ENCODE data around the gene PIGS. TPM values are rescaled to one million over a fixed set of nuclear protein-coding genes. Genes with fewer than 3 reads are reported as not detected.
"Not testable (repeated sequence)": the region's sequence is repeated elsewhere in the genome, so short reads cannot be mapped to it uniquely, and the experiment has no call there.

PIGS gene
- total RNA-seq, 2 experiments from 2014 or later, result 36.6 to 38.6 TPM

- no peak for DNase-seq
- H3K4me3 Mint-ChIP-seq, result peak overlapping the region; percentile 20
- ChIA-PET POLR2A (interaction anchor here (0.5 to 1.4 kb wide), 6 partner anchors 8 to 130 kb away, joined by 3 to 7 read pairs (median 3); no protein-coding TSS in a partner anchor), CTCF (interaction anchor here (0.9 to 3.8 kb wide), 3 partner anchors 8 to 83 kb away, joined by 4 to 20 read pairs (median 8); no protein-coding TSS in a partner anchor)
- H3K9me3 Mint-ChIP-seq, result no peaks in the 10 kb centered on the region
- no peaks in the 10 kb centered on the region for H3K27me3 Mint-ChIP-seq
- intact Hi-C loops (cut with micrococcal nuclease), result loop anchor here (1.0 kb wide), 3 partner anchors 8 to 29 kb away; partner anchors contain the start of gene SPAG5
- peaks cover 35% of the 10 kb centered on the region for H3K4me1 Mint-ChIP-seq (ENCODE audit: low read depth)
- peaks cover 38% of the 10 kb centered on the region for H3K36me3 Mint-ChIP-seq
- H3K27ac Mint-ChIP-seq, result peak overlapping the region; percentile 84
These were observed 7.2 kb upstream of the PIGS start for GRCh38 chr17:28578246-28579195.

DNA sequence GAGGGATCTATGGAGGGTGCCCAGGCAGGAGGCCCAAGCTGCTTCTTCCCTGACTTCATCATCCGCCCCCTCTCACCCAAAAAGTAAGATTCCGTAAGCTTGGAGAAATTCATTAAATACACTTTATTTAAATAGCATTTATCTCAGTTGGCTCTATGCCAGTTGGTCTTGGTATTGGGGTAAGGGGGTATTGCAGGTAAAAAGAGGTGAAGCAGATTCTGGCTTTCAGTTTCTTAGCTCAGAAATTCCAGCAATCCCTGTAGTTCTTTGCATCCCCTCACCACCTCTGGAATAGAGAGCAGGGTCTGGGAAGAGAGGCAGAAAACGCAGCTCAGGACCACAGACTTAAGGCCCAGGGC, 6.1 kb upstream of the PIGS start:
- ChIA-PET CTCF (interaction anchor here (3.8 kb wide), 1 partner anchor 29 kb away, joined by 20 read pairs; no protein-coding TSS in a partner anchor), POLR2A (interaction anchor here (0.9 to 1.4 kb wide), 4 partner anchors 8 to 22 kb away, joined by 3 to 13 read pairs (median 4); partner anchors contain the start of gene SPAG5)
- intact Hi-C loops (cut with micrococcal nuclease), result no loop called here
- no peaks in the 10 kb centered on the region for H3K27me3 Mint-ChIP-seq
- H3K9me3 Mint-ChIP-seq, result no peaks in the 10 kb centered on the region
- H3K4me1 Mint-ChIP-seq (ENCODE audit: low read depth), result peaks cover 42% of the 10 kb centered on the region
- DNase-seq, result no peak
- H3K36me3 Mint-ChIP-seq, result peaks cover 38% of the 10 kb centered on the region
- H3K27ac Mint-ChIP-seq, result no peak overlapping the region
- H3K4me3 Mint-ChIP-seq, result no peak overlapping the region

GRCh38 chr17:28576758-28577465, 5.6 kb upstream of the PIGS start, which contains the start of gene ALDOC:
TSS of gene ALDOC (minus strand) at chr17:28576895. CDS start at chr17:28575532, 1,363 bp downstream.
- H3K27ac Mint-ChIP-seq, result peak within 1 kb of the TSS; percentile 81
- H3K9me3 Mint-ChIP-seq, result no peaks in the 10 kb centered on the region
- peaks cover 47% of the 10 kb centered on the region for H3K4me1 Mint-ChIP-seq (ENCODE audit: low read depth)
- H3K27me3 Mint-ChIP-seq, result no peaks in the 10 kb centered on the region
- H3K4me3 Mint-ChIP-seq, result peak within 1 kb of the TSS; percentile 78
- intact Hi-C loops (cut with micrococcal nuclease), result no loop called here
- peaks cover 38% of the 10 kb centered on the region for H3K36me3 Mint-ChIP-seq
- ChIA-PET POLR2A (interaction anchor here (0.9 to 1.4 kb wide), 5 partner anchors 9 to 29 kb away, joined by 3 to 13 read pairs (median 4); partner anchors contain the start of gene SPAG5), CTCF (interaction anchor here (1.0 to 3.8 kb wide), 3 partner anchors 21 to 70 kb away, joined by 5 to 20 read pairs (median 7); no protein-coding TSS in a partner anchor)
- peak; percentile 98 for DNase-seq

DNA sequence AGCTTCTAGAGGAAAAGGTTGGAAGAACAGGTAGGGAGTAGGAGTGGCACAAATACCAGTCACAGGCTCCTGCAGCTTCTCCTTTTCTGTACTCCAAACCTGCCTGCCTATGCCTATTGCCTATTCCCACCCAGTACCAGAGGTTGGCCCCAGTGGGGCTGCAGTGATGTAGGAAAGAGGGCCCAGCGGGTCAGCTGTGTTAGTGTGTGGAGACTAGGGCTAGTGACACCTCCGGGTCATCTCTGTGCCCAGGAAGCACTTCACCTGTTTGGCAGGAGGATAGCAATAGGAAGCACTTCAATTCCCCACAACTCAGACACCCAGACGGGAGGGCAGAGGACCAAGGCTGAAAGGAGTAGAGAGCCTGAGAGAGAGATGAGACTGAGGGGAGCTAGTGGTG, 4.7 kb upstream of the PIGS start:
- ChIA-PET CTCF (interaction anchor here (0.7 to 2.1 kb wide), 3 partner anchors 26 to 71 kb away, joined by 3 to 10 read pairs (median 7); no protein-coding TSS in a partner anchor), POLR2A (interaction anchor here (1.2 to 1.4 kb wide), 4 partner anchors 16 to 28 kb away, joined by 3 to 6 read pairs (median 4); no protein-coding TSS in a partner anchor)
- Mint-ChIP-seq H3K27ac (peak overlapping the region; percentile 58), H3K4me3 (peak overlapping the region; percentile 78), H3K36me3 (peaks cover 38% of the 10 kb centered on the region), H3K4me1 (ENCODE audit: low read depth) (peaks cover 51% of the 10 kb centered on the region)
- DNase-seq; H3K27me3 Mint-ChIP-seq; H3K9me3 Mint-ChIP-seq; intact Hi-C loops (cut with micrococcal nuclease): not testable (repeated sequence)

- no peak overlapping the region for H3K4me3 Mint-ChIP-seq
- ChIA-PET CTCF (interaction anchor here (0.7 to 2.1 kb wide), 4 partner anchors 20 to 72 kb away, joined by 3 to 10 read pairs (median 5); no protein-coding TSS in a partner anchor), POLR2A (interaction anchor here (1.2 to 1.4 kb wide), 2 partner anchors 18 to 25 kb away, joined by 3 to 6 read pairs; no protein-coding TSS in a partner anchor)
- H3K36me3 Mint-ChIP-seq, result peaks cover 37% of the 10 kb centered on the region
- intact Hi-C loops (cut with micrococcal nuclease), result no loop called here
- no peak overlapping the region for H3K27ac Mint-ChIP-seq
- DNase-seq, result no peak
- H3K9me3 Mint-ChIP-seq, result no peaks in the 10 kb centered on the region
- no peaks in the 10 kb centered on the region for H3K27me3 Mint-ChIP-seq
- peaks cover 51% of the 10 kb centered on the region for H3K4me1 Mint-ChIP-seq (ENCODE audit: low read depth)
These were observed 3.9 kb upstream of the PIGS start for GRCh38 chr17:28575126-28575795.

DNA sequence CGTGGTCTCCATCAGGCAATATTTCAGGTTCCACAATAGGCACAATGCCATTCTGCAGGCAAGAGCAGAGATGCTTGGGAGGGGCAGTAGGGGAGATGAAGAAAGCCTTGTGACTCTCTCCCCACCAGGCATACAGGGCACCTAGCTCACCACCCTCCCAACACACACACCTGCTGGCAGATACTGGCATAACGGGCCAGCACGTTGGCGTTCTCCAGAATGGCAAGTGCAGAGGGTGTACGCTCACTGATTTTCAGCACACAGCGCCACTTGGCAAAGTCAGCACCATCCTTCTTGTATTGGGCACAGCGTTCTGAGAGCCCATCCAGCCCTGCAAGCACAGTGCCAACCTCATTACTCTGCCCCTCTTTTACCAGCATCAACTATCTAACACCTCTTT, 3.2 kb upstream of the PIGS start:
- intact Hi-C loops (cut with micrococcal nuclease), result no loop called here
- Mint-ChIP-seq H3K9me3 (no peaks in the 10 kb centered on the region), H3K36me3 (peaks cover 35% of the 10 kb centered on the region), H3K27ac (no peak overlapping the region), H3K27me3 (no peaks in the 10 kb centered on the region), H3K4me1 (ENCODE audit: low read depth) (peaks cover 50% of the 10 kb centered on the region), H3K4me3 (no peak overlapping the region)
- ChIA-PET CTCF (interaction anchor here (2.1 kb wide), 1 partner anchor 24 kb away, joined by 10 read pairs; no protein-coding TSS in a partner anchor), POLR2A (interaction anchor here (1.2 kb wide), 1 partner anchor 18 kb away, joined by 3 read pairs; no protein-coding TSS in a partner anchor)
- DNase-seq, result peak; percentile 31

DNA sequence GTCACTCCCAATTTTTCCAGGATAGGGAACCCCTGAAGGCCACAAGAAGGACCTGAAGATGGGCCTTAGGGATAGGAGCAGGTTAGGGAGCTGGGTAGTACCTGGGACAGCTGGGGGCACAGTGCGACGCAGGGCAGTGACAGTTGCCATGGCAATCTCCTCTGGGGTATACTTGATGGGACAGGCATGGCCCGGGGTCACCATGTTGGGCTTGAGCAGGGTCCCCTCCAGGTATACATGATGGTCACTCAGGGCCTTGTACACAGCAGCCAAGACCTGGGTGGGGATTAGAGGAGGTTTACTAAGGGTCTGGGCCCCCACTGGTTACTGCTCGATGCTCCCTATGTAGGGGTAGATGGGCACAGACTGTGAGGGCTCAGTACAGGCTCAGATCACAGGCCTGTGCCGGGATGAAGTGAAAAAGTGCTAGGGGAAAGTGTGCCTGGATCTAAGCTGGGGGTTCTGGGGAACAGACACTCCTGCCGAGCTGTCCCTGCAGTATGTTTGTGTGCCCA, 2.7 kb upstream of the PIGS start:
- H3K4me3 Mint-ChIP-seq, result no peak overlapping the region
- intact Hi-C loops (cut with micrococcal nuclease), result no loop called here
- peaks cover 32% of the 10 kb centered on the region for H3K36me3 Mint-ChIP-seq
- H3K27ac Mint-ChIP-seq, result no peak overlapping the region
- peaks cover 47% of the 10 kb centered on the region for H3K4me1 Mint-ChIP-seq (ENCODE audit: low read depth)
- ChIA-PET CTCF (interaction anchor here (2.1 kb wide), 1 partner anchor 24 kb away, joined by 10 read pairs; no protein-coding TSS in a partner anchor), POLR2A (no interaction called here)
- H3K9me3 Mint-ChIP-seq, result no peaks in the 10 kb centered on the region
- H3K27me3 Mint-ChIP-seq, result no peaks in the 10 kb centered on the region
- DNase-seq, result no peak

- intact Hi-C loops (cut with micrococcal nuclease), result no loop called here
- CTCF ChIA-PET, result interaction anchor here (6.4 kb wide), 1 partner anchor 25 kb away, joined by 53 read pairs; no protein-coding TSS in a partner anchor
- H3K27ac Mint-ChIP-seq, result no peak overlapping the region
- H3K36me3 Mint-ChIP-seq, result peaks cover 27% of the 10 kb centered on the region
- POLR2A ChIA-PET, result interaction anchor here (0.6 kb wide), 1 partner anchor 22 kb away, joined by 4 read pairs; no protein-coding TSS in a partner anchor
- no peaks in the 10 kb centered on the region for H3K9me3 Mint-ChIP-seq
- no peaks in the 10 kb centered on the region for H3K27me3 Mint-ChIP-seq
- no peak overlapping the region for H3K4me3 Mint-ChIP-seq
- DNase-seq, result no peak
- peaks cover 45% of the 10 kb centered on the region for H3K4me1 Mint-ChIP-seq (ENCODE audit: low read depth)
These were observed 2.2 kb upstream of the PIGS start for GRCh38 chr17:28573521-28573920.

GRCh38 chr17:28573040-28573380, 1.7 kb upstream of the PIGS start:
- H3K27ac Mint-ChIP-seq, result no peak overlapping the region
- no peaks in the 10 kb centered on the region for H3K27me3 Mint-ChIP-seq
- intact Hi-C loops (cut with micrococcal nuclease), result no loop called here
- no peaks in the 10 kb centered on the region for H3K9me3 Mint-ChIP-seq
- peaks cover 25% of the 10 kb centered on the region for H3K36me3 Mint-ChIP-seq
- CTCF ChIA-PET, result interaction anchor here (1.5 to 6.4 kb wide), 2 partner anchors 11 to 25 kb away, joined by 4 to 53 read pairs; no protein-coding TSS in a partner anchor
- no peak for DNase-seq
- peaks cover 49% of the 10 kb centered on the region for H3K4me1 Mint-ChIP-seq (ENCODE audit: low read depth)
- POLR2A ChIA-PET, result interaction anchor here (0.6 kb wide), 1 partner anchor 22 kb away, joined by 4 read pairs; no protein-coding TSS in a partner anchor
- no peak overlapping the region for H3K4me3 Mint-ChIP-seq

DNA sequence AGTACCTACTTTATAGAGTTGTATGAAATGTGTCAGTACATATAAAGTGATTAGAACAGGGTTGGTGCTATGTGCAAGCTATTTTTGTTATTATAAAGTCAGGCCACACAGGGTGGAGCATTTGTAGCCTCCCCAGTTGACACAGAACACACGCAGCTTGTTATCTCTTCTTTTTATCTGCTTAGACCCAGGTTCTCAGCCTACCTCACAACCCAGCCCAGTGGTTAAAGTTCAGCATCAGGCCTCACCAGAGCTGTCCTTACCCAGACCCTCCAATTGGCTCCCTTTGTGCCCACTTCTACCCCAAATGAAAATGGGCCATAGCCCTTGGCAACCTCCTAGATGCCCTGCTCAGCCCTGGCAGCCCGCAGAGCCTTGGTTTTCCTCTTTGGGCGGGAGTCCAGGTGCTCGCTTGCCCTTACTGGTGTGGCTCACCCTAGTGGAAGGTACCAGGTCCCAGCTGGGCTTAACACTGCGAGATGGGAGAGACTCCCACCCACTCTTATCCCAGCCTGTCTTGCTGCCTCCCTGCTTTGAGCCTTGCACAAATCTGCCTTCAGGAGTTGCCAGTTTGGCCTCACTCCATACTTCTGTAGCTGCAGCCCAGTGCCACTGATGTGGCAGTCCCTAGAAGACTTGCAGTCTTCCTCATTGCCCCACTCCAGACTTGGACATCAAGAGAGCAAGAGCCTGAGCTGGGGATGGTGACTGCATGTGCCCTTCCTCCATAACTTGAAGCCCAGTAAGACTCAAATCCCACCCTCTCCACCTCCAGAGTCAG, 1.1 kb upstream of the PIGS start:
- no peak for DNase-seq
- Mint-ChIP-seq H3K27ac (peak overlapping the region; percentile 89), H3K36me3 (peaks cover 25% of the 10 kb centered on the region), H3K9me3 (no peaks in the 10 kb centered on the region), H3K27me3 (no peaks in the 10 kb centered on the region), H3K4me1 (ENCODE audit: low read depth) (peaks cover 55% of the 10 kb centered on the region), H3K4me3 (peak overlapping the region; percentile 96)
- POLR2A ChIA-PET, result interaction anchor here (0.9 to 2.8 kb wide), 9 partner anchors 11 to 201 kb away, joined by 3 to 28 read pairs (median 5); partner anchors contain the start of genes BLTP2, RPL23A, SARM1 and SPAG5
- intact Hi-C loops (cut with micrococcal nuclease), result no loop called here
- CTCF ChIA-PET, result interaction anchor here (0.6 to 6.4 kb wide), 4 partner anchors 11 to 78 kb away, joined by 3 to 53 read pairs (median 4); no protein-coding TSS in a partner anchor
